Suprapubic skin (tissue), 3 donors: ENCODE results near the gene CKAP4.

Experiments
- CTCF ChIP-seq, 2 donors: fragments of 200-600 bp in 1 of 2; fragments of 450-650 bp in 1 of 2; sonication (generic) in 1 of 2; IDR thresholded peaks; one replicate each; pipeline ENCODE4 v1.5.1; 2016 to 2019; ENCODE audit warnings: antibody characterized with exemption in 2 of 2, mild to moderate bottlenecking in 1 of 2, moderate library complexity in 1 of 2
- EP300 ChIP-seq: sonication (generic); formaldehyde crosslinking; IDR thresholded peaks from one replicate; pipeline ENCODE4 v1.6.1; 2017; ENCODE audit warnings: antibody characterized with exemption

GRCh38 chr12:106239951-106240335 lies 7.9 kb downstream of the CKAP4 start:
- TF ChIP-seq EP300 (no peak), CTCF (IDR thresholded peaks at IDR 0.05) (no peak)
